Pancreas (tissue), 10 donors: ENCODE measurements around the gene COMMD3. TPM values are rescaled to one million over a fixed set of nuclear protein-coding genes. Genes with fewer than 3 reads are reported as not detected.

Source experiments
- ATAC-seq, 4 donors: fragments of 200-7000 bp; cut with Tn5 transposase; one replicate each; pipeline versions ENCODE4 v1.8.0 to v1.9.1; 2020; ENCODE audit warnings: mild to moderate bottlenecking in 4 of 4, moderate library complexity in 4 of 4
- DNase-seq, 6 donors: peaks; one replicate each; pipeline ENCODE4 v3.0.0-alpha.2; 2020
- FAIRE-seq: peaks from 2 replicates; lab custom pipeline; 2012; peaks lifted over from hg19 to GRCh38; lab: Jason Lieb, UNC
- H3K27ac ChIP-seq, 4 donors: fragments of 200-600 bp; sonication (generic); 1 replicate in 3 of 4; 2 replicates in 1 of 4; pipeline versions ENCODE4 v1.5.0 to v1.8.0; 2020
- H3K27me3 ChIP-seq, 4 donors: fragments of 200-600 bp; one replicate each; pipeline ENCODE4 v1.8.0; 2021
- H3K36me3 ChIP-seq, 3 donors: fragments of 200-600 bp; sonication (generic) in 1 of 3; one replicate each; pipeline versions ENCODE4 v1.5.0 to v1.8.0; 2020 to 2021
- H3K4me1 ChIP-seq, 3 donors: fragments of 200-600 bp; one replicate each; pipeline ENCODE4 v1.8.0; 2021
- H3K4me3 ChIP-seq, 4 donors: fragments of 200-600 bp; sonication (generic) in 2 of 4; one replicate each; pipeline versions ENCODE4 v1.5.0 to v1.8.0; 2020 to 2021
- H3K9me3 ChIP-seq, 4 donors: fragments of 200-600 bp; one replicate each; pipeline ENCODE4 v1.8.0; 2021
- CTCF ChIP-seq, 4 donors: fragments of 200-600 bp; sonication (generic) in 3 of 4; IDR thresholded peaks; one replicate each; pipeline versions ENCODE4 v1.5.0 to v1.8.0; 2021; ENCODE audit warnings: antibody characterized with exemption in 4 of 4
- WGBS, 2 donors: extraction: QIAGEN DNeasy Blood & Tissue Kit; methylation state at CpG; one replicate each; pipeline ENCODE4 v1.1.7; 2013; 5-methylcytosine and 5-hydroxymethylcytosine counted together
- intact Hi-C, 3 donors: fragments of 100-400 bp; cut with DNase I; formaldehyde crosslinking; loops; one replicate each; pipeline versions ENCODE4 v1.11.1 to v1.14.2; 2022
- polyA plus RNA-seq, 2 donors: library from polyadenylated mRNA; stranded (reverse); fragments of 200-250 nt; gene quantifications; one replicate each; pipeline ENCODE4 v1.2.3, GENCODE V29; 2013
- total RNA-seq, 6 donors: library from RNA; stranded (reverse); fragmentation: NEBNext Ultra II Directional in 4 of 6; extraction: Animal tissue kit (Norgen Biotek cat#: 25700) in 4 of 6; gene quantifications; one replicate each; pipeline versions ENCODE4 v1.2.1 to v1.2.4, GENCODE V29; 2021 to 2023
- donor health status: healthy with polysubstance abuse.
- donor health status: DM: no; HTN: no; CAD: no; lungs with moderate emphysema.
- donor health status: DM: no; HTN: no; CAD: no.
- donor health status: control.
- donor health status: control.
- donor health status: Bipolar disorder and iron deficiency.
- donor health status: DM: yes; HTN: yes; CAD: no.
- donor health status: DM: no; HTN: no; CAD: no.
- donor health status: DM: no; HTN: no; CAD: no.
- donor health status: DM: yes; HTN: yes; CAD: no.

COMMD3 gene
- total and polyA plus RNA-seq, 8 donors: 27.9 to 60.4 (median 38.7) TPM

- Histone ChIP-seq H3K27ac (no peak overlapping the region), H3K4me3 (no peak overlapping the region), H3K9me3 (no peaks in the 10 kb centered on the region), H3K36me3 (no peaks in the 10 kb centered on the region), H3K27me3 (peaks cover 0 to 11% (median 0%) of the 10 kb centered on the region in 4 donors), H3K4me1 (peaks cover 8 to 12% (median 11%) of the 10 kb centered on the region in 3 donors)
- FAIRE-seq: no peak
- TF ChIP-seq CTCF (IDR thresholded peaks at IDR 0.05): no peak
- 74 to 76% methylated on average over 2 of the region's 2 CpGs for WGBS, 2 donors
- no peak for ATAC-seq
- DNase-seq: no peak
- intact Hi-C loops: loop anchor here in 1 of 3 donors (10.0 kb wide), 1 partner anchor 70 kb away; no protein-coding TSS in a partner anchor
These were observed 1.3 kb upstream of the COMMD3 start for GRCh38 chr10:22314852-22315251.

GRCh38 chr10:22315455-22316285 lies 518 bp upstream of the COMMD3 start:
- intact Hi-C loops: loop anchor here in 1 of 3 donors (10.0 kb wide), 1 partner anchor 71 kb away; no protein-coding TSS in a partner anchor
- DNase-seq (no peak), ATAC-seq (peak in 3 of 4 donors; percentile 1 to 13 (median 9)), FAIRE-seq (peak; percentile 9)
- WGBS, 2 donors: 1% methylated on average over 28 to 53 of the region's 53 CpGs
- no peaks in the 10 kb centered on the region for H3K9me3 ChIP-seq
- no peak for TF ChIP-seq CTCF (IDR thresholded peaks at IDR 0.05)
- H3K4me1 ChIP-seq: peaks cover 10 to 14% (median 11%) of the 10 kb centered on the region in 3 donors
- no peaks in the 10 kb centered on the region for H3K36me3 ChIP-seq
- peaks cover 0 to 11% (median 0%) of the 10 kb centered on the region in 4 donors for H3K27me3 ChIP-seq
- H3K4me3 ChIP-seq: peak overlapping the region; percentile 59 to 87 (median 84)
- peak overlapping the region; percentile 83 to 97 (median 91) for H3K27ac ChIP-seq

GRCh38 chr10:22317076-22317370 lies 835 bp downstream of the COMMD3 start:
- no peak for TF ChIP-seq CTCF (IDR thresholded peaks at IDR 0.05)
- Histone ChIP-seq H3K4me1 (peaks cover 10 to 14% (median 11%) of the 10 kb centered on the region in 3 donors), H3K27me3 (no peaks in the 10 kb centered on the region), H3K27ac (peak overlapping the region; percentile 83 to 97 (median 91)), H3K9me3 (no peaks in the 10 kb centered on the region), H3K36me3 (no peaks in the 10 kb centered on the region), H3K4me3 (peak overlapping the region; percentile 59 to 84 (median 76))
- DNase-seq (no peak), FAIRE-seq (no peak), ATAC-seq (peak in 1 of 4 donors; percentile 41)
- intact Hi-C loops: loop anchor here in 1 of 3 donors (10.0 kb wide), 1 partner anchor 72 kb away; no protein-coding TSS in a partner anchor
- 4 to 6% methylated on average over 9 of the region's 9 CpGs for WGBS, 2 donors

GRCh38 chr10:22317771-22318565 lies 1.8 kb downstream of the COMMD3 start:
- no peak for ATAC-seq
- intact Hi-C loops: loop anchor here in 1 of 3 donors (10.0 kb wide), 1 partner anchor 73 kb away; no protein-coding TSS in a partner anchor
- H3K4me1 ChIP-seq: peaks cover 11 to 18% (median 12%) of the 10 kb centered on the region in 3 donors

More at GRCh38 chr10:22317771-22318565, 1.8 kb downstream of the COMMD3 start:
- FAIRE-seq (no peak), DNase-seq (no peak)
- Histone ChIP-seq H3K4me3 (no peak overlapping the region), H3K36me3 (no peaks in the 10 kb centered on the region), H3K27ac (no peak overlapping the region), H3K27me3 (no peaks in the 10 kb centered on the region), H3K9me3 (no peaks in the 10 kb centered on the region)
- TF ChIP-seq CTCF (IDR thresholded peaks at IDR 0.05): no peak
- 72 to 74% methylated on average over 6 of the region's 6 CpGs for WGBS, 2 donors
